H1 (cell line): ENCODE results near the gene BRIP1. TPM values are rescaled to one million over a fixed set of nuclear protein-coding genes. Genes with fewer than 3 reads are reported as not detected.

Experiments
- CTCF ChIA-PET: fragments of 300-600 bp; sonication (Branson Sonifier 250); formaldehyde crosslinking; loops from one replicate; lab custom pipeline; 2021; ENCODE audit not compliant: partially characterized antibody; lab: Charles Lee
- POLR2A ChIA-PET: fragments of 300-600 bp; sonication (Branson Sonifier 250); formaldehyde crosslinking; loops from one replicate; lab custom pipeline; 2021; ENCODE audit warnings: inconsistent platforms; ENCODE audit not compliant: partially characterized antibody; lab: Charles Lee
- DNase-seq, 2 experiments: peaks; one replicate each; pipeline versions ENCODE4 v3.0.0 to v3.0.0-alpha.2; 2010 to 2022; ENCODE audit warnings: low spot score in 2 of 2, low read depth in 1 of 2, mixed read lengths in 1 of 2
- FAIRE-seq: peaks from 2 replicates; lab custom pipeline; 2011; peaks lifted over from hg19 to GRCh38; lab: Jason Lieb, UNC
- H2AFZ ChIP-seq: 2 replicates; pipeline ENCODE4 v1.8.1; 2012; ENCODE audit warnings: low read length, inconsistent platforms
- H2AK5ac ChIP-seq: 2 replicates; pipeline ENCODE4 v1.6.1; 2013; ENCODE audit warnings: low read depth, low read length
- H2BK120ac ChIP-seq: replicated peaks from 2 replicates; pipeline ENCODE3; 2013; ENCODE audit warnings: low read depth, low read length, inconsistent platforms
- H2BK12ac ChIP-seq: 2 replicates; pipeline ENCODE4 v1.6.1; 2013; ENCODE audit warnings: low read depth, low read length
- H2BK15ac ChIP-seq: 2 replicates; pipeline ENCODE4 v1.6.1; 2013; ENCODE audit warnings: low read length
- H2BK20ac ChIP-seq: 2 replicates; pipeline ENCODE4 v1.6.1; 2013; ENCODE audit warnings: low read length
- H2BK5ac ChIP-seq: 2 replicates; pipeline ENCODE4 v1.6.1; 2013; ENCODE audit warnings: low read depth, low read length
- H3K14ac ChIP-seq: 2 replicates; pipeline ENCODE4 v1.6.1; 2013; ENCODE audit warnings: inconsistent platforms; ENCODE audit not compliant: insufficient read length
- H3K18ac ChIP-seq: 2 replicates; pipeline ENCODE4 v1.6.1; 2013; ENCODE audit warnings: low read length; ENCODE audit errors: extremely low read depth
- H3K23ac ChIP-seq: 2 replicates; pipeline ENCODE4 v1.6.1; 2013; ENCODE audit warnings: inconsistent platforms; ENCODE audit not compliant: insufficient read length
- H3K23me2 ChIP-seq: 2 replicates; pipeline ENCODE4 v1.6.1; 2013; ENCODE audit warnings: low read depth, low read length
- H3K27ac ChIP-seq: 2 replicates; pipeline ENCODE4 v1.6.1; 2011; ENCODE audit warnings: low read depth, low read length, inconsistent platforms
- H3K27me3 ChIP-seq, 4 experiments: replicated peaks in 1 of 4; 1 replicate in 1 of 4; 2 replicates in 3 of 4; pipeline versions ENCODE4 v1.6.1 to v1.8.1; 2011 to 2013; ENCODE audit warnings: low read length in 3 of 4, mild to moderate bottlenecking in 3 of 4, inconsistent platforms in 2 of 4, mixed read lengths in 2 of 4, moderate library complexity in 1 of 4; ENCODE audit not compliant: control insufficient read depth in 3 of 4, insufficient read depth in 3 of 4; ENCODE audit errors: extremely low read depth in 1 of 4
- H3K36me3 ChIP-seq, 4 experiments: 2 replicates each; pipeline versions ENCODE4 v1.6.1 to v1.8.1; 2011 to 2013; ENCODE audit warnings: mild to moderate bottlenecking in 4 of 4, low read length in 3 of 4, moderate library complexity in 2 of 4, control low read depth in 1 of 4, inconsistent platforms in 1 of 4; ENCODE audit not compliant: insufficient read depth in 4 of 4, control insufficient read depth in 2 of 4
- H3K4ac ChIP-seq: replicated peaks from 2 replicates; pipeline ENCODE3; 2013; ENCODE audit warnings: low read length, low read depth, mixed read lengths, inconsistent platforms; ENCODE audit not compliant: insufficient read length
- H3K4me1 ChIP-seq, 4 experiments: replicated peaks in 1 of 4; 1 replicate in 1 of 4; 2 replicates in 3 of 4; pipeline versions ENCODE4 v1.6.1 to v1.8.1; 2011 to 2013; ENCODE audit warnings: low read length in 3 of 4, inconsistent platforms in 2 of 4, mixed read lengths in 1 of 4; ENCODE audit not compliant: insufficient read depth in 4 of 4, control insufficient read depth in 3 of 4
- H3K4me2 ChIP-seq, 2 experiments: 2 replicates each; pipeline versions ENCODE4 v1.6.1 to v1.8.1; 2011 to 2013; ENCODE audit warnings: low read depth in 2 of 2, low read length in 2 of 2, control low read depth in 1 of 2, inconsistent platforms in 1 of 2, mild to moderate bottlenecking in 1 of 2; ENCODE audit not compliant: insufficient read depth in 1 of 2
- H3K4me3 ChIP-seq, 4 experiments: fragments of 200-600, 300-600 bp in 1 of 4; sonication (generic), shearing (Covaris generic), sonication (Bioruptor Twin) in 1 of 4; 2 replicates each; pipeline versions ENCODE4 v1.5.1 to v1.8.1; 2011 to 2016; ENCODE audit warnings: low read length in 4 of 4, low read depth in 3 of 4, control low read depth in 2 of 4, inconsistent platforms in 2 of 4, mild to moderate bottlenecking in 2 of 4, mixed read lengths in 1 of 4, moderate library complexity in 1 of 4; ENCODE audit not compliant: insufficient read depth in 2 of 4; ENCODE audit errors: extremely low read depth in 1 of 4
- H3K56ac ChIP-seq: replicated peaks from 2 replicates; pipeline ENCODE3; 2013; ENCODE audit warnings: low read depth, mild to moderate bottlenecking, mixed read lengths, low read length, inconsistent platforms; ENCODE audit not compliant: insufficient read length
- H3K79me1 ChIP-seq: 2 replicates; pipeline ENCODE4 v1.6.1; 2013; ENCODE audit warnings: low read depth, low read length, control low read depth
- H3K79me2 ChIP-seq, 2 experiments: 2 replicates each; pipeline versions ENCODE4 v1.6.1 to v1.8.1; 2012 to 2013; ENCODE audit warnings: low read length in 2 of 2, mild to moderate bottlenecking in 2 of 2, inconsistent platforms in 1 of 2; ENCODE audit not compliant: insufficient read depth in 2 of 2, control insufficient read depth in 1 of 2
- H3K9ac ChIP-seq, 4 experiments: replicated peaks in 1 of 4; 1 replicate in 1 of 4; 2 replicates in 3 of 4; pipeline versions ENCODE4 v1.6.1 to v1.8.1; 2011 to 2013; ENCODE audit warnings: low read depth in 3 of 4, low read length in 3 of 4, control low read depth in 2 of 4, mild to moderate bottlenecking in 2 of 4, moderate library complexity in 2 of 4, inconsistent platforms in 1 of 4; ENCODE audit errors: extremely low read depth in 1 of 4
- H3K9me3 ChIP-seq, 2 experiments: 2 replicates each; pipeline versions ENCODE4 v1.6.1 to v1.8.1; 2012 to 2013; ENCODE audit warnings: mild to moderate bottlenecking in 2 of 2, moderate library complexity in 2 of 2, control low read depth in 1 of 2, inconsistent platforms in 1 of 2, low read depth in 1 of 2, low read length in 1 of 2, mixed read lengths in 1 of 2; ENCODE audit not compliant: insufficient read depth in 2 of 2
- H4K20me1 ChIP-seq, 2 experiments: replicated peaks in 1 of 2; 2 replicates each; pipeline versions ENCODE3 to v1.8.1; 2011 to 2013; ENCODE audit warnings: inconsistent platforms in 2 of 2, low read length in 2 of 2, mild to moderate bottlenecking in 1 of 2; ENCODE audit not compliant: insufficient read depth in 2 of 2, control insufficient read depth in 1 of 2
- H4K5ac ChIP-seq: 2 replicates; pipeline ENCODE4 v1.6.1; 2013; ENCODE audit warnings: low read length, low read depth, mixed read lengths, inconsistent platforms; ENCODE audit not compliant: insufficient read length
- H4K8ac ChIP-seq: 2 replicates; pipeline ENCODE4 v1.8.0; 2013; ENCODE audit warnings: mild to moderate bottlenecking, moderate library complexity, low read length, inconsistent platforms; ENCODE audit not compliant: insufficient read depth; ENCODE audit errors: extremely low read depth
- H4K91ac ChIP-seq: replicated peaks from 2 replicates; pipeline ENCODE3; 2013; ENCODE audit warnings: low read length, mixed read lengths, inconsistent platforms; ENCODE audit not compliant: insufficient read length
- CBX5 ChIP-seq: fragments of 300-800, 300-1000 bp; sonication (generic); IDR thresholded peaks from 2 replicates; pipeline ENCODE4 v1.7.1; 2016; ENCODE audit warnings: antibody characterized with exemption, low read length, low read depth
- EGR1 ChIP-seq: IDR thresholded peaks from 2 replicates; pipeline ENCODE4 v1.6.1; 2011; ENCODE audit warnings: low read depth, low read length, borderline replicate concordance
- JUND ChIP-seq: IDR thresholded peaks from 2 replicates; pipeline ENCODE4 v1.6.1; 2011; ENCODE audit warnings: mild to moderate bottlenecking, improper control_type of control experiment, low read length
- WGBS, 2 experiments: shearing (Covaris generic) in 1 of 2; methylation state at CpG; one replicate each; pipeline versions ENCODE4 v1.1.6 to v1.1.7; 2013 to 2015; ENCODE audit warnings: low lambda C conversion rate in 2 of 2, mixed read lengths in 2 of 2, inconsistent platforms in 1 of 2, low coverage in 1 of 2, missing lambda C conversion rate in 1 of 2; ENCODE audit not compliant: insufficient replicate concordance in 2 of 2, insufficient coverage in 1 of 2, insufficient read length in 1 of 2; ENCODE audit errors: extremely low coverage in 1 of 2, missing lambda C conversion rate in 1 of 2; 5-methylcytosine and 5-hydroxymethylcytosine counted together
- polyA plus RNA-seq, 7 experiments: library from polyadenylated mRNA; depleted of rRNA in 3 of 7; stranded (reverse) in 5 of 7; unstranded in 2 of 7; fragments of >200 nt in 5 of 7; fragments of 200-250 nt in 2 of 7; gene quantifications; 1 replicate in 5 of 7; 2 replicates in 1 of 7; 4 replicates in 1 of 7; pipeline versions ENCODE4 v1.2.1 to v1.2.3, GENCODE V29; 2011 to 2013; ENCODE audit warnings: missing spikeins in 2 of 7, mixed read lengths in 2 of 7
- total RNA-seq: library from RNA; stranded (reverse); fragmentation: NEBNext Ultra II Directional; extraction: Animal tissue kit (Norgen Biotek cat#: 25700); gene quantifications from 2 replicates; pipeline ENCODE4 v1.2.1, GENCODE V29; 2021

Gene BRIP1
- total and polyA plus RNA-seq, 2 of the 8 experiments (the other 6 are each of a cell fraction or from before 2014, with no cell fraction given), result 5.8 to 19.2 TPM

GRCh38 chr17:61847659-61848058, 15.7 kb downstream of the BRIP1 start:
- Histone ChIP-seq H3K56ac (no peak overlapping the region), H2BK5ac (no peak overlapping the region), H4K8ac (no peak overlapping the region), H3K23me2 (no peaks in the 10 kb centered on the region), H4K5ac (no peak overlapping the region), H3K14ac (no peak overlapping the region), H3K4ac (no peak overlapping the region), H3K4me1 (no peaks in the 10 kb centered on the region), H2BK120ac (no peak overlapping the region), H3K9me3 (no peaks in the 10 kb centered on the region), H4K91ac (no peak overlapping the region), H3K23ac (no peak overlapping the region), H3K27me3 (no peaks in the 10 kb centered on the region), H3K18ac (no peak overlapping the region), H4K20me1 (peaks cover 0 to under 1% of the 10 kb centered on the region in 2 experiments), H2BK15ac (no peak overlapping the region), H3K79me1 (no peaks in the 10 kb centered on the region), H3K27ac (no peak overlapping the region), H2AK5ac (no peak overlapping the region), H2BK12ac (no peak overlapping the region), H2BK20ac (no peak overlapping the region), H2AFZ (no peak overlapping the region), H3K9ac (no peak overlapping the region), H3K36me3 (peaks cover 3 to 47% (median 16%) of the 10 kb centered on the region in 4 experiments; a peak in 7 of 8 replicates), H3K4me2 (no peak overlapping the region), H3K4me3 (no peak overlapping the region), H3K79me2 (no peaks in the 10 kb centered on the region)
- no peak for FAIRE-seq
- TF ChIP-seq CBX5, result no peak
- no peak for TF ChIP-seq JUND
- TF ChIP-seq EGR1, result no peak
- POLR2A ChIA-PET, result no interaction called here
- WGBS, 2 experiments, result 91% methylated on average over 3 of the region's 3 CpGs; no CpG with 5 or more reads in 1 of the 2 experiments
- CTCF ChIA-PET, result no interaction called here
- DNase-seq, result no peak
